Eye (tissue), 1 donor: ENCODE results near the gene CCNA2.

Experiments
- DNase-seq: peaks from one replicate; pipeline ENCODE4 v3.0.0-alpha.2; 2015

Gene CCNA2

GRCh38 chr4:121800961-121801714 lies 22.5 kb downstream of the CCNA2 start, which contains the start of gene EXOSC9:
EXOSC9 (plus strand) TSS chr4:121801323; CDS start chr4:121801425, 102 bp downstream.
- peak; percentile 99 for DNase-seq

- DNase-seq, result no peak
Observed at GRCh38 chr4:121800638-121800960, 23.1 kb downstream of the CCNA2 start.

- no peak for DNase-seq
Observed at GRCh38 chr4:121799867-121800501, 23.7 kb downstream of the CCNA2 start.

- no peak for DNase-seq
Observed at GRCh38 chr4:121799208-121799823, 24.4 kb downstream of the CCNA2 start.

DNA sequence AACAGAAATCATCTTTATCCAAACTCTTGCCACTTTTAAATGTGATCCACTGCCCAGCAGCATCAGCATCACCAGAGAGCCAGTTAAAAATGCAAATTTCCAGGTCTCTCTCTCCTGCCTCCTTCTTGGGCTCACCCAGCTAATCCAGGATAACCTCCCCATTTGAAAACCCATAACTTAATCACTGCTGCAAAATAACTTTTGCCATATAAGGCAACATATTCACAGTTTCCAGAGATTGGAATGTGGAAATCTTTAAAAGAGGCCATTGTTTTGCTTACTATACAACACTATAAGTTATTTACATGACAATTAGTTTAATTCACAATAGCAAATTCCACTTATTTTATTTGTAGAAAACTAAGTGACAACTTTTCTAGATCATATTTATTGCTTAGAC lies 27.4 kb downstream of the CCNA2 start:
- DNase-seq, result no peak

DNA sequence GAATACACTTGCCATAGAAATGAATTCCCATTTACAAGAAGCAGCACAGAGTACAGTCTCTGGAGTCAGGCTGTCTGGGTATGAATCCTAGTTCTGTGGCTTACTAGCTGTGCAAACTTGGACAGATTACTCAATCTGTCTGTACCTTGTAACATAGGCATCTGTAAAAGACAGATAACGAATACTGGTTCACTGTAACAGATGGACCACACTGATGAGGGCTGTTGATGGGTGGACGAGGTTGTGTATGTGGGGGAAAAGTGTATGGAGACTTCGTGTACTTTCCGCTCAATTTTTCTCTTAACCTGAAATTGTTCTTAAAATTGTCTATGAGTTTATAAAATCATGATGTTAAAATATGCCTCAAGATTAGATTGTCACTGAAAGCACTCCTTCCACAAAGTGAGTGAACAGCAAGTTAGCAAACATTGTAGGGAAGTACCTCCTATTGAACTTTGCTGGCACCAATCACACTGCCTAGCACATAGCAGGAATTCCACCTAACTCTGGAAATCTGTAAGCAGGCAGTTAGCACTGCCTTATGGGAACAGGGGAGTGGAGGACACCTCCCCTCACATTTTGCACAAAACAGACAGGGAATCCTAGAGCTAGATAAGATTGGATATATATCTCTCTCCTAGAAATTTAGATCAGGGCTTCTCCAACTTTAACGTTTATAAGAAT lies 29.0 kb downstream of the CCNA2 start:
- no peak for DNase-seq

GRCh38 chr4:121792966-121793365 lies 30.7 kb downstream of the CCNA2 start:
- DNase-seq, result no peak

- no peak for DNase-seq
Observed at GRCh38 chr4:121791481-121791880, 32.2 kb downstream of the CCNA2 start.

DNA sequence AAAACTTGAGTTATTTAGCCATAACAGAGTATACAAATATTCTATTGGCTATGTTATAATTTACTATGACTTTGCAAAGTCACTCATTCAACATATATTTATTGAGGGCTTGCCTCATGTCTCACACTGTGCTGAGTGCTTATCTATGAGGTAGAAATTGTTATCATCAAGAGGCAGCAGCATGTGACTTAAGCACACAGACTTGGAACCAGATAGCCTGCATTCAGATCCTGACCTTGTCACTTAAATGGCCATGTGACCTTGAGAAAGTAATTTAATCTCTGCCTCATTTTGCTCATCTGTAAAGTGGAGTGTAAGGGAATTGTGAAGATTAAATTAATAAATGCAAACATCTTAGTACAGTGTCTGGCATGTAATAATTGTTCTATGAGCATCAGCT lies 32.7 kb downstream of the CCNA2 start:
- no peak for DNase-seq

- DNase-seq, result no peak
Observed at GRCh38 chr4:121789960-121790829, 33.5 kb downstream of the CCNA2 start.

- no peak for DNase-seq
Observed at GRCh38 chr4:121789455-121789854, 34.2 kb downstream of the CCNA2 start.

GRCh38 chr4:121788896-121789295 lies 34.8 kb downstream of the CCNA2 start:
- no peak for DNase-seq

- no peak for DNase-seq
Observed at GRCh38 chr4:121786221-121786620, 37.5 kb downstream of the CCNA2 start.

DNA sequence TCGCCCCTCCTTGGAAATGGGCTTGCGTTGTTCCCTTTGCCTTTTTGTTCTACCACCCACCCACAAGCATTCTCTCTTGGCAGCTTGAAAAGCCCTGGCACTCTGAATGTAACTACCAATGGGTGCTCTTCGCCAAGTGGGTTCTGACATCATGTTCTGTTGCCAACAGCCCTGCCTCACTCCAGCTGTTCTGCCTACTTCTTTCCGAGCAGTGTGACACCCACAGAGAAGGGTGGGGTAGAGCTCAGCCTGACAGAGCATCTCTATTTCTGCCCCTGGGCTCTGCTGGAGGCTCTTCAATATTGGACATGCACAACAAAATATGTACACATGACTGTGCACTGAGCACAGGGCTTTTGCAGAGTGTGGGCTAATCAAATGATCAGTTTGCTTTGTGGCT lies 38.2 kb downstream of the CCNA2 start:
- no peak for DNase-seq

GRCh38 chr4:121784975-121785374 lies 38.7 kb downstream of the CCNA2 start:
- DNase-seq, result no peak

GRCh38 chr4:121784401-121784800 lies 39.3 kb downstream of the CCNA2 start:
- DNase-seq, result no peak

GRCh38 chr4:121783210-121783609 lies 40.5 kb downstream of the CCNA2 start:
- no peak for DNase-seq

DNA sequence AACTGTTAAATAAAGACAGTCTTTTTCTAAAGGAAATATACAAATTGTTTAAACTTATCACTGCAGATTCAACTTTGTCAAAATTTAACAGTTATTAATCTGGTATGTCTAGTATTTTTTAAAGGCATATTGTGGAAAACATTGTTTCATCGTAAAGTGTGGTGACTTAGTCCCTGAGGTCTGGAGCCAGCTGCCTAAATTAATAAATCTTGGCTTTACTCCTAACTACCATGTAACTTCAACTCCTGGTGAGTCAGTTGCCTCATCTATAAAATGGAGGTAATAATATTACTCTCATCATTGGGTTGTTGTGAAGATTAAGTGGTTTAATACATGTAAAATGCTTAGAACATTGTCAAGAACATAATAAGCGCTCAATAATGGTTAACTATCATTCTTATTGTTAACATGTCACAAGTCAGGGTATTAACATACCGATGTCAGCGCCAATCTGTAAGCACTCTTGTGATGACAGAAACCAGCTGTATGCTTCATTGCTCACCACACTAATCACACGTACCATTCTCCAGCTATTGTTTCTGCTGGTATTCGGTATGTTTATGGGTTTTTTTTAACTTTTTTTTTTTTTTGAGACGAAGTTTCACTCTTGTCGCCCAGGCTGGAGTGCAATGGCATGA lies 44.6 kb downstream of the CCNA2 start:
- DNase-seq, result peak; percentile 91

GRCh38 chr4:121777625-121778024 lies 46.1 kb downstream of the CCNA2 start:
- DNase-seq, result peak; percentile 59

GRCh38 chr4:121776610-121777401 lies 46.9 kb downstream of the CCNA2 start:
- no peak for DNase-seq

GRCh38 chr4:121773883-121774282 lies 49.8 kb downstream of the CCNA2 start:
- DNase-seq, result no peak
